SK-N-SH treated with all-trans-retinoic acid at 6 μM for 48 hours (cell line): ENCODE measurements around the gene ABLIM1.

Experiments used
- CREB5 ChIP-seq: fragments of 250-450 bp; sonication (Bioruptor Pico); IDR thresholded peaks from 2 replicates; pipeline ENCODE4 v1.5.1; 2020; ENCODE audit warnings: low read depth, mild to moderate bottlenecking, moderate library complexity
- CSRNP3 ChIP-seq: fragments of 250-450 bp; sonication (Bioruptor Pico); IDR thresholded peaks from 2 replicates; pipeline ENCODE4 v1.5.1; 2021; ENCODE audit warnings: mild to moderate bottlenecking, moderate library complexity
- PATZ1 ChIP-seq: fragments of 250-450 bp; sonication (Bioruptor Pico); IDR thresholded peaks from 2 replicates; pipeline ENCODE4 v1.8.0; 2020; ENCODE audit warnings: mild to moderate bottlenecking, moderate library complexity, borderline replicate concordance
- PPARA ChIP-seq: fragments of 250-450 bp; sonication (Bioruptor Pico); IDR thresholded peaks from 2 replicates; pipeline ENCODE4 v1.5.0; 2020; ENCODE audit warnings: mild to moderate bottlenecking, borderline replicate concordance
- RARB ChIP-seq: fragments of 250-450 bp; sonication (Bioruptor Pico); IDR thresholded peaks from 2 replicates; pipeline ENCODE4 v1.8.0; 2021; ENCODE audit warnings: mild to moderate bottlenecking, moderate library complexity
- ZFP30 ChIP-seq: fragments of 450-650 bp; formaldehyde crosslinking; IDR thresholded peaks from 2 replicates; pipeline ENCODE4 v1.5.0; 2022; ENCODE audit warnings: mild to moderate bottlenecking, moderate library complexity
- ZNF565 ChIP-seq: fragments of 450-650 bp; formaldehyde crosslinking; conservative IDR thresholded peaks from 2 replicates; pipeline ENCODE4 v1.5.0; 2020; ENCODE audit warnings: low read depth, mild to moderate bottlenecking, moderate library complexity
- ZNF70 ChIP-seq: fragments of 450-650 bp; formaldehyde crosslinking; IDR thresholded peaks from 2 replicates; pipeline ENCODE4 v1.5.0; 2020; ENCODE audit warnings: mild to moderate bottlenecking, moderate library complexity

- TF ChIP-seq CREB5: no peak
- no peak for TF ChIP-seq PPARA (CRISPR knock-in tag)
- TF ChIP-seq CSRNP3 (CRISPR knock-in tag): no peak
- TF ChIP-seq ZFP30: no peak
- no peak for TF ChIP-seq RARB (CRISPR knock-in tag)
- no peak for TF ChIP-seq PATZ1 (CRISPR knock-in tag)
- TF ChIP-seq ZNF565 (CRISPR knock-in tag): no peak
- TF ChIP-seq ZNF70 (CRISPR knock-in tag): no peak
These were observed 166.1 kb downstream of the ABLIM1 start for GRCh38 chr10:114491933-114492332.
